HepG2 (cell line): ENCODE results near the gene DHX29. TPM values are rescaled to one million over a fixed set of nuclear protein-coding genes. Genes with fewer than 3 reads are reported as not detected.

Source experiments
- ARID5B ChIP-seq: IDR thresholded peaks from 2 replicates; pipeline ENCODE4 v1.4.0; 2020; ENCODE audit warnings: mild to moderate bottlenecking, missing genetic modification reagents
- ATRX ChIP-seq: sonication (generic); formaldehyde crosslinking; IDR thresholded peaks from 2 replicates; pipeline ENCODE4 v1.4.0; 2020; ENCODE audit warnings: missing genetic modification reagents, borderline replicate concordance
- EP300 ChIP-seq, 3 experiments: sonication (generic) in 1 of 3; formaldehyde crosslinking in 1 of 3; IDR thresholded peaks; 2 replicates each; pipeline versions ENCODE4 v1.5.1 to v1.6.1; 2011 to 2020; ENCODE audit warnings: low read depth in 2 of 3, low read length in 2 of 3, borderline replicate concordance in 1 of 3, improper control_type of control experiment in 1 of 3, mild to moderate bottlenecking in 1 of 3, missing genetic modification reagents in 1 of 3, moderate library complexity in 1 of 3
- HIC2 ChIP-seq: sonication (generic); formaldehyde crosslinking; IDR thresholded peaks from 2 replicates; pipeline ENCODE4 v1.9.0; 2022; ENCODE audit warnings: low read depth, missing genetic modification reagents
- HMGXB3 ChIP-seq: sonication (generic); formaldehyde crosslinking; IDR thresholded peaks from 2 replicates; pipeline ENCODE4 v1.4.0; 2020; ENCODE audit warnings: missing genetic modification reagents, borderline replicate concordance
- KDM4B ChIP-seq: sonication (generic); formaldehyde crosslinking; IDR thresholded peaks from 2 replicates; pipeline ENCODE4 v1.4.0; 2020; ENCODE audit warnings: missing genetic modification reagents
- NFRKB ChIP-seq: fragments of 450-650 bp; IDR thresholded peaks from 2 replicates; pipeline ENCODE4 v1.6.1; 2017
- NR3C1 ChIP-seq: sonication (generic); formaldehyde crosslinking; IDR thresholded peaks from 2 replicates; pipeline ENCODE4 v1.4.0; 2020; ENCODE audit warnings: missing genetic modification reagents
- SMYD3 ChIP-seq: sonication (generic); formaldehyde crosslinking; IDR thresholded peaks from 2 replicates; pipeline ENCODE4 v1.8.1; 2023; ENCODE audit warnings: mild to moderate bottlenecking, missing genetic modification reagents
- TFAP4 ChIP-seq: sonication (generic); IDR thresholded peaks from 2 replicates; pipeline ENCODE4 v1.6.1; 2016; ENCODE audit warnings: low read depth, borderline replicate concordance
- ZFP36 ChIP-seq: fragments of 150-350 bp; IDR thresholded peaks from 2 replicates; pipeline ENCODE4 v1.6.1; 2018; ENCODE audit warnings: borderline replicate concordance, low read length, low read depth; ENCODE audit not compliant: partially characterized antibody
- ZNF282 ChIP-seq: fragments of 450-650 bp; IDR thresholded peaks from 2 replicates; pipeline ENCODE4 v1.6.1; 2018; ENCODE audit not compliant: partially characterized antibody
- ZNF331 ChIP-seq: sonication (generic); formaldehyde crosslinking; IDR thresholded peaks from 2 replicates; pipeline ENCODE4 v1.4.0; 2020; ENCODE audit warnings: missing genetic modification reagents
- ZNF629 ChIP-seq: sonication (generic); formaldehyde crosslinking; conservative IDR thresholded peaks from 2 replicates; pipeline ENCODE4 v1.5.0; 2020; ENCODE audit warnings: missing genetic modification reagents
- ZNF879 ChIP-seq: sonication (generic); formaldehyde crosslinking; IDR thresholded peaks from 2 replicates; pipeline ENCODE4 v1.8.1; 2023; ENCODE audit warnings: missing genetic modification reagents
- polyA plus RNA-seq, 8 experiments: library from polyadenylated mRNA; depleted of rRNA in 3 of 8; stranded (reverse) in 7 of 8; unstranded in 1 of 8; fragments of >200 nt; fragmentation: Illumina TruSeq in 4 of 8; extraction: Trizol in 4 of 8; gene quantifications; 2 replicates each; pipeline versions ENCODE4 v1.2.1 to v1.2.3, GENCODE V29; 2011 to 2016; ENCODE audit warnings: low read depth in 4 of 8, missing spikeins in 1 of 8, mixed read lengths in 1 of 8; ENCODE audit not compliant: insufficient read depth in 1 of 8
- total RNA-seq, 5 experiments: library from RNA; depleted of rRNA; stranded (reverse); fragments of >200 nt; fragmentation: Illumina TruSeq; extraction: Trizol; gene quantifications; 2 replicates each; pipeline ENCODE4 v1.2.3, GENCODE V29; 2016; ENCODE audit warnings: low read depth in 1 of 5
- TF ChIP-seq, protein P1 (sequence below): sonication (generic); formaldehyde crosslinking; IDR thresholded peaks from 2 replicates; pipeline ENCODE4 v1.5.0; 2020; ENCODE audit warnings: missing genetic modification reagents

The DHX29 gene
- total and polyA plus RNA-seq, 2 of the 13 experiments (the other 11 are each of a cell fraction or from before 2014, with no cell fraction given), result 1.9 to 22.0 TPM

- TF ChIP-seq NR3C1 (CRISPR knock-in tag), result no peak
- TF ChIP-seq ZFP36, result no peak
- TF ChIP-seq, protein P1, sequence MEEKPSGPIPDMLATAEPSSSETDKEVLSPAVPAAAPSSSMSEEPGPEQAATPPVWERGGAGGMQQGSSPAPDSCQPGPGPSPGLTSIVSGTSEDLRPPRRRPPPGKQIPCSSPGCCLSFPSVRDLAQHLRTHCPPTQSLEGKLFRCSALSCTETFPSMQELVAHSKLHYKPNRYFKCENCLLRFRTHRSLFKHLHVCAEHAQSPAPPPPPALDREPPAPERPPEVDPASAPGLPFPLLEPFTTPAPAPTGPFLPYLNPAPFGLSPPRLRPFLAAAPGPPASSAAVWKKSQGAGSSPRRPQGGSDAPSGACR (CRISPR knock-in tag), result peak; percentile 60; the same call in 1 of the 2 replicates
- peak; percentile 22; the same call in 1 of the 2 replicates for TF ChIP-seq ZNF331 (CRISPR knock-in tag)
- no peak for TF ChIP-seq KDM4B (CRISPR knock-in tag)
- TF ChIP-seq HMGXB3 (CRISPR knock-in tag), result peak; percentile 36
- no peak for TF ChIP-seq ATRX (CRISPR knock-in tag)
- no peak; the same call in 1 of the 2 replicates for TF ChIP-seq HIC2 (CRISPR knock-in tag)
- TF ChIP-seq SMYD3 (CRISPR knock-in tag), result 0 out of 2 replicates have a peak, but pooled peaks have one; percentile 19
- 0 out of 2 replicates have a peak, but pooled peaks have one; percentile 46 for TF ChIP-seq ZNF879 (CRISPR knock-in tag)
- TF ChIP-seq EP300 (IDR thresholded peaks at IDR 0.05; ENCODE audit: low read depth in 2 of 2, low read length in 2 of 2), result peak in 1 of 2 experiments; percentile 16; a peak in 1 of 4 replicates
- TF ChIP-seq EP300 (CRISPR knock-in tag; IDR thresholded peaks at IDR 0.05; ENCODE audit: borderline replicate concordance), result peak; percentile 20; the same call in 1 of the 2 replicates
- TF ChIP-seq TFAP4, result peak; percentile 84
- no peak for TF ChIP-seq ZNF282
- TF ChIP-seq ZNF629 (CRISPR knock-in tag), result peak; percentile 13; the same call in 1 of the 2 replicates
- peak; percentile 80; the same call in 1 of the 2 replicates for TF ChIP-seq NFRKB
- no peak; the same call in 1 of the 2 replicates for TF ChIP-seq ARID5B (CRISPR knock-in tag)
Measured at GRCh38 chr5:55307383-55308253, at the start of gene DHX29, which contains the start of gene MTREX (continued).
